ENCODE results near the gene SLC1A3.

The SLC1A3 gene

DNA sequence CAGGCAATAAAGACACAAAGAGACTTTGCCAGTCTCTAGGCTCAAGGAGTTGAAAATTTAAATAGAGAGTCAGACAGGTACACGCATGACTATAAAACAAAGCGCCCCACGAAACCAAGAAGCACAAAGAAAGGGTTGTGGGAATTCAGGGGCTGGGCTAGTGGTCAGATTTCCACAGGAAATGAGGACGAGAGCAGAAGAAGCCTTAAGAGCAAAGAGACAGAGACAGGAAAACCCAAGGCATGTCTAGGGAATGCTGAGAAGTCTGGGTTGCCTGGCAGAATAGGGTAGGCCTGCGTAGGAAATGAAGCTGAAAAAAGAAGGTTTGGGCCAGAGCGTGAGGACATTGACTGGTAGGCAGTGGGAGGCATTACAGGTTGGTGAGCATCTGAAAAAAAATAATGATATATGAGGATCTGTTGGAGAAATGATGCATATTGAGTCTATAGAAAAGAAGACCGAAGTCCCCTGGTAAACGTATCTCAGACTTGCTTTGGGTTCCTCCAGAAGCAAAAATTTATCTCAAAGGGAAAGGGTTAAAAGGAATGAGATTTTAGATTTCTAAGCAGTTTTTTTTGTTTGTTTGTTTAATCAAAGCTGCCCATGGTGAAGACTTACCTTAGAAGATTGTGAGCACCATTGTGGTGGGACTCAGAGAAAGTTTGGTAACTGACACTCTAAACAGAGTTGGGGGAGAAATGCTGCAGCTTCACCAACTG lies 51.8 kb downstream of the SLC1A3 start:
- no peak for DNase-seq

DNA sequence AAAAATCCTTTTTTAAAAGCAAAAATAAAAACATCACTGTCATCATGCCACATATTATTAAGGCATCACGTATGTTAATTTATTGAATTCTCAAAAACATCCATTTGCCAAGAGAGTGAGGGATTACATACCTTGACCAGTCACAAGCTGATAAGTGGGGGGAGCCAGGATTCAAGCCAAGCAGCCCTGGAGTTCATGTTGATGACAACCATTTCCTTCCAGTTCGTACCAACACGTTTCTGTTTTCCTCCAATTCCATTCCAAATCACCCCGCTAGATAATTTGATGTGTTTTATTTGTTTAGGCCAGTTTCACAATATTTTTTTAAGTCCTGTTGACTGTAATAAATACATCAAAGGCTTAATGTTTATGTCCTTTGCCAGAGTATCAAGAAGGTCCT lies 53.0 kb downstream of the SLC1A3 start:
- DNase-seq, result no peak

DNA sequence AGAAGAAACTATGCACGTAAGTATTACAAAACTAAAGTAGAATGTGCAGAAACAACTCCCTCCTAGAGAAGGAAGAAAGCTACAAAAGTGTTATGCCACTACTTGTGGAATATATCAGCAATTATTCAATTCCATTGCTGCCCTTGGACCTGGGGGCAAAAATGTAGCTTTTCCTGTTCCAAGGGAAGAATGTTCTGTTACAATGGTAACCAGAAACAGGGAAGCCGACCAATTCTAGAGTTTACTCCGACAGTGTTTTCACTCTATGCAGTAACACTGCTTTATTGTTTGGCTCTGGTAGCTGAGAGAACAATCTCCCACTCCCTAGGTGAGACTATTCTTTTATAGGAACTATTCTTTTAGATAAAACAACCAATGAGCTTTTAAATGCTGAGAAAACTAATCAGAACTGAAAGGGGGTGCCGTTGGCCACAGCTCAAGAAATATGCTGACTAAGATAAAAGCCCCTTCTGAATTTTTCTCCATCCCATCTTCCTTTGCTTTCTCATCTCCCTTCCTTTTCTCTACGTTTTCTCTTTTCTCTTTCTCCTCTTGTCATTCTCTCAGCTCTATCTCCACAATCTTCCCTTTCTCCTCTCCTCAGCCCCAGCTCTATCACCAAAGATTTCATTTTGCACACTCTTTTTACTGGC lies 54.1 kb downstream of the SLC1A3 start:
- no peak for DNase-seq

GRCh38 chr5:36661456-36662220 lies 55.2 kb downstream of the SLC1A3 start:
- DNase-seq, result no peak

DNA sequence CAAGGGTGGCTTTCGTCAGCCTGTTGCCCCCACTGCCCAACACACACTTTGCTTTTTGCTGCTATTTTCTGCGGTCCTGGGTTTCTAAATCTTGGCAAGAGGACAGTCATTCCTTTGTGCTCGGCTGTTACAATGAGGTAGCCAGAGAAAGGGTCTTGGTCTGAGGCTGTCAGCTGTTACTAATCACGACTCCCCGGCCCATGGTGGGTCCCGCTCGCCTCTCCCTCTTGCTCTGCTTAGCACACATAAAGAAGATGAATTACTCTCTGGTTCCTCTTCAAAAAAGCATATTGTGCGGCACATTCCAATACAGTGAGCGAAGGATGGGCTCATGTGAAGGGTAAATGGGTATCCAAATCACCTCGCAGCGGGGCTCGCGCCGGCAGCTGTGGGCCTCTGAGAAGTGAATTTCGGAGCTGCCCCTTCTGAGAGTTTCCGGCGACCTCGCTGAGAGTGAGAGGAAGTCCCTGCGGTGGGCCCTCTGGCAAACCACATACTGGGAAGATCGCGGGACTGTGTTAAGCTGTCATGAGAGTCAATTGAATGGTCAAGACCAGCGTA lies 56.0 kb downstream of the SLC1A3 start:
- no peak for DNase-seq

DNA sequence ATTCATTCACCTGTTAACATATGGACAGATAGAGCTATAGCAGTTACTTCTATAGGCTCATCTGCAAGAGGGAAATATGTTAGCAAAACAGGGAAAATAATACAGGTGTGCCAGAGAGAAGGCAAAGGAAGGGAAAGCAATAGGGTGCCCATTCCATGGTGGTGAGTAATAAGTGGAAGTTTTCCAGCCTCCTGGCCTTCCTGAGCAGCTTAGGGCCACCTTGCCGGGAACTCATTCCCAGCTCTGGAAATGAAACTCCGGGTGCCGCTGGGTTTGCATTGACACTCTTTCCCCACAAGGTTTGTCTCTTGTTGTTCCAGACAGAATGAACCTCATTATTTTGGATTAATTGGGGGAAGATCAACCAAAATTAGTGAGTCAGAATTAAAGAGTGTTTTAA lies 58.4 kb downstream of the SLC1A3 start:
- DNase-seq, result no peak

DNA sequence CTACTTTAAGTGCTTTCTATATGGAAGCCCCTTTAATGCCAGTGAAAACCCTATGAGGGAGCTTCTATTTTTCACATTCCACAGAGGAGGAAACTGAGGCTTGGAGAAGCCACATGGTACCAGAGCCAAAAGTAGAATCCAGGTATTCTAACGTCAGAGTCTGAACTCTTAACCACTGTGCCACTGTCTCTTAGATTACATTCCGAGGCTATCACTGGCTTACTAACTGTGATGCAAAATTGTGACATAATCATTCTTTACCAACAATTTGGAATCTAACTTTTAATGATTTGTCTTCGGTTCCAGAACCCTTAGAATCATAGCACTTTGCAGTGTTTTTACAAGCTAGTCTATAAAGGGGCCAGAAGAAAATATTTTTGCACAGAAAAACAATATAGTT lies 59.2 kb downstream of the SLC1A3 start:
- DNase-seq, result no peak

- DNase-seq, result no peak
Measured at GRCh38 chr5:36666274-36666673, 59.9 kb downstream of the SLC1A3 start.

DNA sequence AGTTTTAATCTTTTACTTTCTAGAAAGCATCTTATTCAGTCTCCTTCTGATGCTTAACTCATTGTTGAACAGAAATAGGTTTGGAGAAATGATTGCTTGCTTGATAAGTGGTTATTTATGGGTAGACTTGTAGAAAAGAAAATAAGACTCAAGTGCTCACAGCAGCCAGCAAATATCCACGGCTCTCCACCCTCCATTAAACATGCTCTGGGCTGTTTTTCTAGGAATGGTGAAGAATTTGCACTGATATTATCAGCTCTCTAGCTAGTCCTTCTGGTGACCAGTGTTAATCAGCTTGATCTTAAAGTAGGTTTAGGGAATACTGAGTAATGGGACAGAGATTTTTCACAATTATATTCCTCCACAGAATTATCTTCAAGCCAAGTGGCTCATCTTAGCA lies 60.6 kb downstream of the SLC1A3 start:
- no peak for DNase-seq

GRCh38 chr5:36667824-36668223 lies 61.4 kb downstream of the SLC1A3 start:
- DNase-seq, result no peak

- no peak for DNase-seq
Measured at GRCh38 chr5:36669015-36669651, 62.7 kb downstream of the SLC1A3 start.

DNA sequence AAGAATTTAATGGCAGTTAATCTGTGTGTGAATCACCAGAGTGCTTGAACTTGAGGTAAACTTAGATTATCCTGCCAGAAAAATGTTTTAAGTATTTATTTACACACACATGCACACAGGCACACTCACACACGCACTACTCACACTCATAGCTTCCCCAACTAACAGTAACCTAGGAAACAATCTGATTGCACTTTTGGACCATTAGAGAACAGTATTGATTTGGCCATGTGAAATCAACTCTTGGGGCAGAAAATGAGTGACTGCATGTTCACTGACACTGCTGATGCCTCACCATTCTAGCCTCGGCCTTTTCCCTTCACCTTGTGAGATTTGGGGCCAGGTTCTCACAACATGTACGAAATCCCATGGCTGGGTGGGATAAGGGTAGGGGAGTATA lies 64.1 kb downstream of the SLC1A3 start:
- no peak for DNase-seq

GRCh38 chr5:36675282-36675681 lies 68.9 kb downstream of the SLC1A3 start:
- no peak for DNase-seq

- DNase-seq, result no peak
Measured at GRCh38 chr5:36679221-36679989, 73.0 kb downstream of the SLC1A3 start.

- DNase-seq, result no peak
Measured at GRCh38 chr5:36680066-36680465, 73.7 kb downstream of the SLC1A3 start.

GRCh38 chr5:36681711-36682110 lies 75.3 kb downstream of the SLC1A3 start:
- DNase-seq, result no peak

- DNase-seq, result no peak
Measured at GRCh38 chr5:36682499-36682898, 76.1 kb downstream of the SLC1A3 start.

GRCh38 chr5:36683821-36684434 lies 77.5 kb downstream of the SLC1A3 start:
- no peak for DNase-seq

DNA sequence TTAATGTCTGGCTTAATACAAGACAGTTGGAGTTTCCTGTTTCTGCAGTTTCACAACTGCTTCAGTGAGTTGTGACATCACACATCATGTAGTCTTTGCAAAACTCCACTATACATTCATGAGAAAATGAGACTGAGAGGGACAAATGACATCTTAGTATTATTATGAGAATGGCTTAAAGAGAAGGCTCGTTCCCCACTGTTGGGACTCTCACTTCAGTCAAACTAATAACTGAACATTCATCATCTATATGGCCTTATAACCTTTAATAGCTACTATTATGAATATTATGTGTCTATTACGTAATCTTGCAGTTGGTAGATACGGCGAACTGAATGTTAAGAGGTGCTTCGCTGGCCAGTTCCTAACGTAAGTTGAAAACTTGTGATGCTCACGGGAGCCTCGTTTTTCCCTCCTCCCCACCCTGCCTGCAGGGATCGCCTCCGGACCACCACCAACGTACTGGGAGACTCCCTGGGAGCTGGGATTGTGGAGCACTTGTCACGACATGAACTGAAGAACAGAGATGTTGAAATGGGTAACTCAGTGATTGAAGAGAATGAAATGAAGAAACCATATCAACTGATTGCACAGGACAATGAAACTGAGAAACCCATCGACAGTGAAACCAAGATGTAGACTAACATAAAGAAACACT lies 79.4 kb downstream of the SLC1A3 start:
- DNase-seq, result no peak

DNA sequence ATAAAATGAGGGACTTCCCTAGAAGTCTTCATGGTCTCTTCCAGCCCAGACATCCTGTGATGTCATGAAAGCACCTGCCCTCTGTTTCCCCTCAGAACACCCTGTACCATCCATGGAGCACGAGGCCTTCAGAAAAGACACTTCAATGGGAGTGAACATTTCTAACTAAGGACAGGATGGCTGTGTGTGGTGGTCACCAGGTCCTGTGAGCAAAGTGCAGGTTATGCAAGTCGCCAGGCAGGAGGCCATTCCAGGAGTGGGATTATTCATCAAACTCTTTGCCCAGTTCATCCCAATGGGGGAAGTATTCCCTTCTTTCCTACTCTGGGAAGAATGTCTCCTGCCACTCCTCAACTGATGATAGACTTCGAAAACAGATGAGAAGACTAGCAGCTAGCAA lies 80.5 kb downstream of the SLC1A3 start:
- no peak for DNase-seq

DNA sequence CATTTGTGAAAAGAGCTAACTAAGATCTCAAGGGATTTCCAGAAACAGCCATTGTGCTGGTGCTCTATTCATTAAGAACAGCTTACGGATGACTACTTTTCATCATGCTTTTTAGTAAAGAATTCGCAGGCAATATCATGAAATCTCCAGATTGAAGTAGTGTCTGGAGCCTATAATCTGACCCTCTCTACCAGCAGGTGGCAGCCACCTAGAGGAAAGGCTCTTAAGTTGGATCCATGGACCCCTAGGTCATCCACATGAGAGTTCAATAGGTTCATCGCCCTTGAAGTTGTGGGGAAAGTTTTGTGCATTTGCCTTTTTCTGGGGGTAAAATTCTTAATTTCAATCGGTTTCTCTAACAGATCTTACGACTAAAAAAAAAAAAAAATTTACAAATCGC lies 82.3 kb downstream of the SLC1A3 start:
- no peak for DNase-seq
